Measurements from ENCODE around the gene MARCHF10. TPM values are rescaled to one million over a fixed set of nuclear protein-coding genes. Genes with fewer than 3 reads are reported as not detected.
"Not testable (repeated sequence)": the region's sequence is repeated elsewhere in the genome, so short reads cannot be mapped to it uniquely, and the experiment has no call there.

The MARCHF10 gene
- total RNA-seq, 1 experiment from 2014 or later: not detected

DNA sequence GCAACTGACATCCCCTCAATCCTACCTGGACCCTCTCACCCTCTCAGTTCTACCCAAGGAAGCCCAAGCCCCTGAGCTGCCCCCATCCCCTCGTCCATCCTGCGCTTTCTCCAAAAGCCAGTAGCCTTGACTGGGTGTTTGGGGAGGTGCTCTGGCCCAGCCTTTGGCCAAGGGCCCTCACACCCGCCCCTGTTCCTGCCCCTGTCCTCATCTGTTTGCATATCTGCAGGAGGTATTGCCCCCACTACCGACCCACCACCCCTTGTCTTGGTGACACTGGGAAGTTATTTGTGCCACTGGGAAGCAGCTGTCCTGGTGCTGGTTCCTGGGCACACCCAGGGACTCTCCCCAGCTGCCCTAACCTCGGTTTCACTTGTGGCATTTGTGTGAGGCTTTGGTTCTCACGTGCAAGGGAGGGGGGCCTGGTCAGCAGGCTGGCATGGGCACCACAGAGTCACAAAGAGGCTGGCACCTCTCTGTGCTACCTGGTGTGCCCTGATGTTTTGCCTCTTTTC lies 105.3 kb downstream of the MARCHF10 start:
- no TSS peak for BruUV-seq (replicated peaks)
- Histone ChIP-seq H3K9ac (ENCODE audit: low read length) (peak overlapping the region; percentile 11; the same call in 1 of the 2 replicates), H3K27me3 (ENCODE audit: low read length) (no peaks in the 10 kb centered on the region), H3K4me2 (ENCODE audit: low read length) (peak overlapping the region; percentile 83), H3K79me2 (ENCODE audit: low read length) (no peaks in the 10 kb centered on the region), H3K36me3 (ENCODE audit: low read depth, low read length) (no peaks in the 10 kb centered on the region), H3K4me1 (ENCODE audit: insufficient read depth, low read length) (peaks cover 29% of the 10 kb centered on the region), H3K27ac (ENCODE audit: low read length) (peak overlapping the region; percentile 84), H3F3A (ENCODE audit: low read length, unreplicated experiment) (no peaks in the 10 kb centered on the region), H3K9me3 (ENCODE audit: low read length) (no peaks in the 10 kb centered on the region), H3K9me2 (replicated peaks; ENCODE audit: low read length) (no peaks in the 10 kb centered on the region), H3K4me3 (ENCODE audit: low read length) (no peak overlapping the region), H4K20me1 (ENCODE audit: low read length) (no peaks in the 10 kb centered on the region), H2AFZ (ENCODE audit: low read length) (no peak overlapping the region)
- TF ChIP-seq EZH2 (IDR thresholded peaks at IDR 0.05; ENCODE audit: low read length, unreplicated experiment) (no peak), EZH2phosphoT487 (IDR thresholded peaks at IDR 0.05; ENCODE audit: borderline replicate concordance, low read length) (no peak)
- TF ChIP-seq, protein P1, sequence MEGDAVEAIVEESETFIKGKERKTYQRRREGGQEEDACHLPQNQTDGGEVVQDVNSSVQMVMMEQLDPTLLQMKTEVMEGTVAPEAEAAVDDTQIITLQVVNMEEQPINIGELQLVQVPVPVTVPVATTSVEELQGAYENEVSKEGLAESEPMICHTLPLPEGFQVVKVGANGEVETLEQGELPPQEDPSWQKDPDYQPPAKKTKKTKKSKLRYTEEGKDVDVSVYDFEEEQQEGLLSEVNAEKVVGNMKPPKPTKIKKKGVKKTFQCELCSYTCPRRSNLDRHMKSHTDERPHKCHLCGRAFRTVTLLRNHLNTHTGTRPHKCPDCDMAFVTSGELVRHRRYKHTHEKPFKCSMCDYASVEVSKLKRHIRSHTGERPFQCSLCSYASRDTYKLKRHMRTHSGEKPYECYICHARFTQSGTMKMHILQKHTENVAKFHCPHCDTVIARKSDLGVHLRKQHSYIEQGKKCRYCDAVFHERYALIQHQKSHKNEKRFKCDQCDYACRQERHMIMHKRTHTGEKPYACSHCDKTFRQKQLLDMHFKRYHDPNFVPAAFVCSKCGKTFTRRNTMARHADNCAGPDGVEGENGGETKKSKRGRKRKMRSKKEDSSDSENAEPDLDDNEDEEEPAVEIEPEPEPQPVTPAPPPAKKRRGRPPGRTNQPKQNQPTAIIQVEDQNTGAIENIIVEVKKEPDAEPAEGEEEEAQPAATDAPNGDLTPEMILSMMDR (conservative IDR thresholded peaks at IDR 0.05; ENCODE audit: low read depth, low read length): no peak
- ChIA-PET CTCF (interaction anchor here (0.6 to 1.0 kb wide), 4 partner anchors 34 to 704 kb away, joined by 3 to 6 read pairs (median 4); no protein-coding TSS in a partner anchor), POLR2A (ENCODE audit: unreplicated experiment) (no interaction called here)
- intact Hi-C loops (cut with micrococcal nuclease): loop anchor here (1.0 to 2.0 kb wide), 4 partner anchors 186 to 703 kb away; no protein-coding TSS in a partner anchor
- DNase-seq (no peak), ATAC-seq (no peak)

DNA sequence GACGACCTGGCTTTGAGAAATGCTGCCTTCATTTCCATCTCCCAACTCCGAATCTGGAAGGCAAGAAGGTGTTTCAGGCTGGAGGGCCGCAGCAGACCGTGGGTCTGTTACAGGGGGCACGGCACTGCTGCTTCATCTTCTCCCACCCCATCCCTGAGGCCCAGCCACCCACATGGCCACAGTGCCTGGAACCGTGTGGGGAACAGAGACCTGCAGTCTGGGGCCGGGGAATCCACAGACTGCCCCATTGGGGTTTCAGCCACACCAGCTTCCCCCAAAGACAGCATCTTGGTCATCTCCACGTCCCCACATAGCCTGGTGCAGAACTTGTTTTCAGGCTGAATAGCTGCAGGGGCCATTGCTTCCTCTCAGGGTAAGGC lies 106.4 kb downstream of the MARCHF10 start:
- no peaks in the 10 kb centered on the region for H3F3A ChIP-seq (ENCODE audit: low read length, unreplicated experiment)
- H4K20me1 ChIP-seq (ENCODE audit: low read length): no peaks in the 10 kb centered on the region
- no peak overlapping the region for H3K4me3 ChIP-seq (ENCODE audit: low read length)
- H3K79me2 ChIP-seq (ENCODE audit: low read length): no peaks in the 10 kb centered on the region
- H2AFZ ChIP-seq (ENCODE audit: low read length): no peak overlapping the region
- DNase-seq: no peak
- no peaks in the 10 kb centered on the region for H3K27me3 ChIP-seq (ENCODE audit: low read length)
- H3K9me3 ChIP-seq (ENCODE audit: low read length): no peaks in the 10 kb centered on the region
- CTCF ChIA-PET: no interaction called here
- POLR2A ChIA-PET (ENCODE audit: unreplicated experiment): interaction anchor here (0.5 kb wide), 1 partner anchor 565 kb away, joined by 3 read pairs; no protein-coding TSS in a partner anchor
- H3K27ac ChIP-seq (ENCODE audit: low read length): no peak overlapping the region
- H3K9ac ChIP-seq (ENCODE audit: low read length): no peak overlapping the region
- TF ChIP-seq, protein P1 (conservative IDR thresholded peaks at IDR 0.05; ENCODE audit: low read depth, low read length): no peak
- TF ChIP-seq EZH2 (IDR thresholded peaks at IDR 0.05; ENCODE audit: low read length, unreplicated experiment) (no peak), EZH2phosphoT487 (IDR thresholded peaks at IDR 0.05; ENCODE audit: borderline replicate concordance, low read length) (no peak)
- H3K4me1 ChIP-seq (ENCODE audit: insufficient read depth, low read length): peaks cover 29% of the 10 kb centered on the region
- intact Hi-C loops (cut with micrococcal nuclease): loop anchor here (2.0 kb wide), 2 partner anchors 187 to 381 kb away; no protein-coding TSS in a partner anchor
- no peak for ATAC-seq
- no peaks in the 10 kb centered on the region for H3K9me2 ChIP-seq (replicated peaks; ENCODE audit: low read length)
- no peak overlapping the region for H3K4me2 ChIP-seq (ENCODE audit: low read length)
- no TSS peak for BruUV-seq (replicated peaks)
- H3K36me3 ChIP-seq (ENCODE audit: low read depth, low read length): no peaks in the 10 kb centered on the region

DNA sequence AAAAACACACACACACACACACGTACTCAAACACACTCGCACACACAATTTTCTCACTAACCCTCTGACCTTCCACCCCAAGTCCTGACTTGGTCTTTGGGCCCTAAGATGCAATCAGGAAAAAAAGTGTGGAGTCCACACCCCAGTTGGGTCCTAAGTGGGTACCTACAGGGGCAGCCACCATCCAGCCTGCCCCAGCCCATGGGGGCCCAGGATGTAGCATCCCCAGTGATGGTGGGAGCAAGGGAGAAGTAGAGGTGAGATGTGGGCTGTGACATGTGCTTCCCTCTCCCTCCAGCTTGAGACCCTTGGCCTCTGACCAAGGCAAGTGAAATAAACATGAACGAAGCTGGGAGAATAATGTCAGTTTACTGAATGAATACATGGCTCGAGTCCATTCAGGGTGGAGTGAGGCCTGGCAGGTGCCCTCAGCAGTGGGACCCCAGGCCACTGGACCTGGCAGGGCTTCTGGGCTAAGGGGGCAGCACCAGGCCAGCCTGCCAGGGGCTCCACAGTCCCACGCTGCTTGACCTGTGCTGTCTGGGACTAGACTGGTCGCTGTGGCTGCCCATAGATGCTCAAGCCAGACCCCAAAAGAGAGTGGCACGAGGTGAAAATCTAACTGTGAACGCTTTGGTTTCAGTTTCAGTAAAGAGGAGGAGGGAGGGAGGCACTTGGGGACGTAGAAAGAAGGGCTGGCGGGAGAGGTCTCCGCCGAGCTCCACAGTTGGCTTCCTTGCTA lies 107.0 kb downstream of the MARCHF10 start:
- H3K4me3 ChIP-seq (ENCODE audit: low read length): no peak overlapping the region
- CTCF ChIA-PET: no interaction called here
- H3K27ac ChIP-seq (ENCODE audit: low read length): no peak overlapping the region
- H3K4me2 ChIP-seq (ENCODE audit: low read length): no peak overlapping the region
- DNase-seq: no peak
- H3K9me2 ChIP-seq (replicated peaks; ENCODE audit: low read length): no peaks in the 10 kb centered on the region
- TF ChIP-seq, protein P1 (conservative IDR thresholded peaks at IDR 0.05; ENCODE audit: low read depth, low read length): no peak
- TF ChIP-seq EZH2 (IDR thresholded peaks at IDR 0.05; ENCODE audit: low read length, unreplicated experiment): no peak
- TF ChIP-seq EZH2phosphoT487 (IDR thresholded peaks at IDR 0.05; ENCODE audit: borderline replicate concordance, low read length): no peak
- no TSS peak for BruUV-seq (replicated peaks)
- H4K20me1 ChIP-seq (ENCODE audit: low read length): no peaks in the 10 kb centered on the region
- H2AFZ ChIP-seq (ENCODE audit: low read length): no peak overlapping the region
- H3K36me3 ChIP-seq (ENCODE audit: low read depth, low read length): no peaks in the 10 kb centered on the region
- no peak for ATAC-seq
- POLR2A ChIA-PET (ENCODE audit: unreplicated experiment): interaction anchor here (0.5 kb wide), 1 partner anchor 566 kb away, joined by 3 read pairs; no protein-coding TSS in a partner anchor
- intact Hi-C loops (cut with micrococcal nuclease): no loop called here
- H3K79me2 ChIP-seq (ENCODE audit: low read length): no peaks in the 10 kb centered on the region
- H3K9ac ChIP-seq (ENCODE audit: low read length): no peak overlapping the region
- H3K27me3 ChIP-seq (ENCODE audit: low read length): no peaks in the 10 kb centered on the region
- H3K4me1 ChIP-seq (ENCODE audit: insufficient read depth, low read length): peaks cover 29% of the 10 kb centered on the region
- no peaks in the 10 kb centered on the region for H3K9me3 ChIP-seq (ENCODE audit: low read length)
- H3F3A ChIP-seq (ENCODE audit: low read length, unreplicated experiment): no peaks in the 10 kb centered on the region

DNA sequence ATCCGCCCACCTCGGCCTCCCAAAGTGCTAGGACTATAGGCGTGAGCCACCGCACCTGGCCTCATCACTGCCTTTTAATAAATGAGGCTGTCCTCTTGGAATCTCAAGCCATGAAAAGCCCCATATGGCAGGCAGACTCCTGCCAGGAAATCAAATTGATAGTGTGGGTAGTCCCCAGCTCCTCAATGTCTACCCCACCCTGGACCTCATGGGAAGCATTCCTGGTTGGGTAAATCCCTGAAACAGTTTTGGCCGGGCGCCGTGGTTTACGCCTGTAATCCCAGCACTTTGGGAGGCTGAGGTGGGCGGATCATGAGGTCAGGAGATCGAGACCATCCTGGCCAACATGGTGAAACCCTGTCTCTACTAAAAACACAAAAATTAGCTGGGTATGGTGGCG lies 109.7 kb downstream of the MARCHF10 start:
- H2AFZ ChIP-seq (ENCODE audit: low read length); H4K20me1 ChIP-seq (ENCODE audit: low read length); ATAC-seq; H3K4me3 ChIP-seq (ENCODE audit: low read length); H3K9ac ChIP-seq (ENCODE audit: low read length); intact Hi-C loops (cut with micrococcal nuclease); H3K27ac ChIP-seq (ENCODE audit: low read length); H3K9me2 ChIP-seq (replicated peaks; ENCODE audit: low read length); H3K4me2 ChIP-seq (ENCODE audit: low read length); H3K79me2 ChIP-seq (ENCODE audit: low read length); H3K36me3 ChIP-seq (ENCODE audit: low read depth, low read length); DNase-seq; BruUV-seq (replicated peaks); H3F3A ChIP-seq (ENCODE audit: low read length, unreplicated experiment); H3K27me3 ChIP-seq (ENCODE audit: low read length); H3K9me3 ChIP-seq (ENCODE audit: low read length): not testable (repeated sequence)
- peaks cover 23% of the 10 kb centered on the region for H3K4me1 ChIP-seq (ENCODE audit: insufficient read depth, low read length)
- POLR2A ChIA-PET (ENCODE audit: unreplicated experiment): interaction anchor here (0.5 kb wide), 1 partner anchor 269 kb away, joined by 3 read pairs; no protein-coding TSS in a partner anchor
- CTCF ChIA-PET: interaction anchor here (0.6 kb wide), 1 partner anchor 11 kb away, joined by 6 read pairs; no protein-coding TSS in a partner anchor

Measured in PC-3 (cell line).